GM18870 (cell line): ENCODE measurements around the gene TRIM27.
"Not testable (repeated sequence)": the region's sequence is repeated elsewhere in the genome, so short reads cannot be mapped to it uniquely, and the experiment has no call there.

Experiments used
- ATAC-seq: cut with Tn5 transposase; IDR thresholded peaks from one replicate; pipeline ENCODE4 v1.9.1; 2021; ENCODE audit warnings: moderate library complexity; ENCODE audit not compliant: unreplicated experiment

TRIM27 gene

GRCh38 chr6:28896505-28897368, 27.0 kb downstream of the TRIM27 start:
- ATAC-seq = no peak

- ATAC-seq = peak; percentile 68
Observed at GRCh38 chr6:28895131-28895812, 28.5 kb downstream of the TRIM27 start.

GRCh38 chr6:28893172-28893799, 30.5 kb downstream of the TRIM27 start:
- ATAC-seq = no peak

GRCh38 chr6:28892525-28892924, 31.3 kb downstream of the TRIM27 start:
- no peak for ATAC-seq

- ATAC-seq = no peak
Observed at GRCh38 chr6:28887796-28888496, 35.8 kb downstream of the TRIM27 start.

- no peak for ATAC-seq
Observed at GRCh38 chr6:28886079-28886439, 37.7 kb downstream of the TRIM27 start.

GRCh38 chr6:28884423-28885131, 39.2 kb downstream of the TRIM27 start:
- no peak for ATAC-seq

- ATAC-seq = no peak
Observed at GRCh38 chr6:28880894-28881780, 42.6 kb downstream of the TRIM27 start.

- no peak for ATAC-seq
Observed at GRCh38 chr6:28880519-28880893, 43.3 kb downstream of the TRIM27 start.

- no peak for ATAC-seq
Observed at GRCh38 chr6:28876710-28877109, 47.1 kb downstream of the TRIM27 start.

GRCh38 chr6:28875191-28875747, 48.5 kb downstream of the TRIM27 start:
- no peak for ATAC-seq

- not testable (repeated sequence) for ATAC-seq
Observed at GRCh38 chr6:28872157-28872817, 51.5 kb downstream of the TRIM27 start.

- ATAC-seq = no peak
Observed at GRCh38 chr6:28871335-28872156, 52.2 kb downstream of the TRIM27 start.

- no peak for ATAC-seq
Observed at GRCh38 chr6:28868873-28869272, 54.9 kb downstream of the TRIM27 start.

- ATAC-seq = no peak
Observed at GRCh38 chr6:28867086-28867409, 56.7 kb downstream of the TRIM27 start.

GRCh38 chr6:28866205-28867085, 57.3 kb downstream of the TRIM27 start:
- not testable (repeated sequence) for ATAC-seq
